Glutamatergic neuron (in vitro differentiated cells): ENCODE measurements around the gene ST6GALNAC3. TPM values are rescaled to one million over a fixed set of nuclear protein-coding genes. Genes with fewer than 3 reads are reported as not detected.
A peak's percentile ranks its signal among the peaks of the same experiment; 100 is the strongest.
"Not testable (repeated sequence)": the region's sequence is repeated elsewhere in the genome, so short reads cannot be mapped to it uniquely, and the experiment has no call there.

Experiments
- DNase-seq: peaks from one replicate; pipeline ENCODE4 v3.0.0; 2022
- H3K27ac Mint-ChIP-seq: one replicate; pipeline ENCODE4 v1.8.0; 2020; ENCODE audit warnings: mild to moderate bottlenecking, mixed read lengths, inconsistent platforms; ENCODE audit not compliant: unreplicated experiment
- H3K27me3 Mint-ChIP-seq: one replicate; pipeline ENCODE4 v1.8.0; 2020; ENCODE audit warnings: mild to moderate bottlenecking, moderate library complexity, mixed read lengths, inconsistent platforms; ENCODE audit not compliant: unreplicated experiment
- H3K36me3 Mint-ChIP-seq: one replicate; pipeline ENCODE4 v1.8.0; 2020; ENCODE audit warnings: mild to moderate bottlenecking, mixed read lengths, inconsistent platforms; ENCODE audit not compliant: unreplicated experiment
- H3K4me1 Mint-ChIP-seq: one replicate; pipeline ENCODE4 v1.8.0; 2020; ENCODE audit warnings: mild to moderate bottlenecking, low read depth, mixed read lengths, inconsistent platforms; ENCODE audit not compliant: unreplicated experiment
- H3K4me3 Mint-ChIP-seq: one replicate; pipeline ENCODE4 v1.8.0; 2020; ENCODE audit warnings: mild to moderate bottlenecking, mixed read lengths, inconsistent platforms; ENCODE audit not compliant: unreplicated experiment
- H3K9me3 Mint-ChIP-seq: one replicate; pipeline ENCODE4 v1.8.0; 2020; ENCODE audit warnings: mild to moderate bottlenecking, moderate library complexity, mixed read lengths, inconsistent platforms; ENCODE audit not compliant: unreplicated experiment
- CTCF ChIP-seq: fragments of 200-600 bp; sonication (generic); IDR thresholded peaks from one replicate; pipeline ENCODE4 v1.5.0; 2021; ENCODE audit not compliant: partially characterized antibody, unreplicated experiment
- total RNA-seq: library from RNA; stranded (reverse); fragmentation: NEBNext Ultra II Directional; extraction: Animal tissue kit (Norgen Biotek cat#: 25700); gene quantifications from one replicate; pipeline ENCODE4 v1.2.1, GENCODE V29; 2021; ENCODE audit not compliant: unreplicated experiment

The ST6GALNAC3 gene
- total RNA-seq, 1 donor from 2014 or later: 6.5 TPM

DNA sequence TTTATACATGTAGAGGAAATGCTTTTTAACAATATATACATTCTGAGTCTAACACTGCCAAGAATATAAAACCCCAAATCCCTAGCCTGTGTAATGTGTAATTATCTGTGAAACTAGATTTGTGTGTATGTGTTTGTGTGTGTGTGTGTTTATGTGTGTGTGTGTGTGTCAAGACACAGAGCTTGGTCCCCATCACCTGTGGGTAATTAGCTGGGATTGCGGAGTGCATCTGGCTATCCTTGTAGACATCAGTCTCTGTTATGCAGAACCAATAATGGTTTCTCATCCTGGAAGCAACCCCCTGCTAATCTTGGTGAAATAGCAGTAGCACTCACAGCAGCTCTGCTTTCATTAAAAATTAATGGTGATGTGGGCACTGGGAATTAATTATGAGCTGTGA, 26.3 kb upstream of the ST6GALNAC3 start:
- Mint-ChIP-seq H3K36me3 (no peaks in the 10 kb centered on the region), H3K27me3 (no peaks in the 10 kb centered on the region), H3K9me3 (peaks cover 1% of the 10 kb centered on the region), H3K4me1 (peaks cover 18% of the 10 kb centered on the region), H3K4me3 (no peak overlapping the region), H3K27ac (peak overlapping the region; percentile 63)
- DNase-seq: no peak
- no peak for TF ChIP-seq CTCF

- Mint-ChIP-seq H3K36me3 (no peaks in the 10 kb centered on the region), H3K9me3 (peaks cover 1% of the 10 kb centered on the region), H3K27ac (no peak overlapping the region), H3K4me1 (peaks cover 18% of the 10 kb centered on the region), H3K4me3 (no peak overlapping the region), H3K27me3 (no peaks in the 10 kb centered on the region)
- no peak for TF ChIP-seq CTCF
- no peak for DNase-seq
Measured at GRCh38 chr1:76048926-76049325, 25.6 kb upstream of the ST6GALNAC3 start.

DNA sequence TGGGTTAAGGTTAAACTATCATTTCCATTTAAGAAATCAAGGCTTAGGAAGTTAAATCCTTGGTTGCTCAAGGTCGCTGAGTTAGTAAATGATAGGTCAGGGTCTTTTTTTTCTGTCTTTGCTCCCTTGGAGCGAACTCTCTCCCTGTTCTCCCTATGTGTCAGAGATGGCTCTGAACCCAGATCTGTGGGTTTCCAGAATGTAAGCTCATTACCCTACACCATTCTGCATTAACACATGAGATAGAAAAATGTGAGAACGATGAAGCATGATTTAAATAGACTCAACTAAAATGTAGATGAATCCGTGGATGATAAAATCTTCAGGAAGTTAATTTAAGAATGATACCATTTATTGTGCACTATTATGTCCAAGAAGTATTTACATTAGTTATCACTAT, 25.0 kb upstream of the ST6GALNAC3 start:
- no peaks in the 10 kb centered on the region for H3K36me3 Mint-ChIP-seq
- peaks cover 18% of the 10 kb centered on the region for H3K4me1 Mint-ChIP-seq
- H3K27me3 Mint-ChIP-seq: peaks cover 4% of the 10 kb centered on the region
- peaks cover 1% of the 10 kb centered on the region for H3K9me3 Mint-ChIP-seq
- no peak overlapping the region for H3K27ac Mint-ChIP-seq
- no peak overlapping the region for H3K4me3 Mint-ChIP-seq
- no peak for DNase-seq
- no peak for TF ChIP-seq CTCF

GRCh38 chr1:76050073-76050472, 24.5 kb upstream of the ST6GALNAC3 start:
- H3K9me3 Mint-ChIP-seq, DNase-seq, H3K27me3 Mint-ChIP-seq, H3K36me3 Mint-ChIP-seq, H3K27ac Mint-ChIP-seq, H3K4me3 Mint-ChIP-seq: not testable (repeated sequence)
- H3K4me1 Mint-ChIP-seq: peaks cover 18% of the 10 kb centered on the region

DNA sequence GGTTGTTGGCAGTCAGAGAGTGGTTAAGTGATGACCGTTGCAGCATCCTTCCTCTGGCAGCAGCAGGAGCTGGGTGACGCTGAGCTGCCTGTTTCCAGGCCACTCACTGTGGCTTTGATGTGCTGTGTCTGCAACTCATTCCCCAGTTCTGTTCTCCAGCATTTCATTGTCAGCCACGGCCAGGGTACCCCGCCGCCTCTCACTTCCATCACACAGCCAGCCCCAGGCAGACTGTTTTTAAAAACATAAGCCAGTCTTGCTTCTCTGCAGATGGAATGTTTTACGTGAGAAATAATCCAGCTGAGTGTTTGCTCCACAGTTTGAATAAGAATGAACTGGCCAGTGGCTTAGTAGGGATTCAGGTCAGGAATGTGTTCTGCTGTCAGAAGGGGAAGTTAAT, 21.5 kb upstream of the ST6GALNAC3 start:
- peaks cover 4% of the 10 kb centered on the region for H3K27me3 Mint-ChIP-seq
- peak; percentile 34 for DNase-seq

More for the DNA sequence above, 21.5 kb upstream of the ST6GALNAC3 start:
- peaks cover 10% of the 10 kb centered on the region for H3K4me1 Mint-ChIP-seq
- no peak for TF ChIP-seq CTCF
- no peak overlapping the region for H3K4me3 Mint-ChIP-seq
- peak overlapping the region; percentile 1 for H3K27ac Mint-ChIP-seq
- H3K9me3 Mint-ChIP-seq: peaks cover 1% of the 10 kb centered on the region
- no peaks in the 10 kb centered on the region for H3K36me3 Mint-ChIP-seq
